ENCODE data around the gene MEGF11. TPM values are rescaled to one million over a fixed set of nuclear protein-coding genes. Genes with fewer than 3 reads are reported as not detected.

Gene MEGF11
- total RNA-seq, 5 donors from 2014 or later (not counting 1 experiment from before 2014, with no cell fraction given): 0.20 TPM; not detected in 4

DNA sequence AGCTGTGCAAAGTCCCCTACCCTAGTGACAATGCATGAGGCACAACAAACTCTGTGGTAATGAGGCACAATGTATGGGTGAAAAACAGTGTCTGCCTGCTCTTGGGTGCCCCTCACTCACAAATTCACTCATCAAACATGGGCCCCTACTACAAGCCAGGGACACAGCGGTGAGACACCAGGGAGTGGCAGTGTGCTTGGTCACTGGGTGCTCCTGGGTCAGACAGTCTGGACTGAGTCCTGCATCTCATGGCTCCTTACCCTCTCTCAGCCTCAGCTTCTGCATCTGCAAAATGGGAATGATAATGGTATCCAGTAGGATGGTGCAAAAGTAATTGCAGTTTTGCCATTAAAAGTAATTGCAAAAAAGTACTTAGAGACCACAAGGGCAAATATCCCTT lies 184.7 kb downstream of the MEGF11 start:
- Histone ChIP-seq H3K4me1 (ENCODE audit: control insufficient read depth in 1 of 2, extremely low read depth in 1 of 2, insufficient read depth in 2 of 2, low read length in 2 of 2) (no peaks in the 10 kb centered on the region), H3K4me3 (ENCODE audit: control insufficient read depth in 1 of 2, extremely low read depth in 1 of 2, low read length in 1 of 2) (no peak overlapping the region), H3K27me3 (replicated peaks in 1 of 2; ENCODE audit: control insufficient read depth in 2 of 2, extremely low read depth in 1 of 2, insufficient read depth in 2 of 2, low read length in 1 of 2) (peaks cover 0 to 17% of the 10 kb centered on the region in 2 experiments), H3K36me3 (ENCODE audit: control insufficient read depth in 2 of 2, extremely low read depth in 1 of 2, insufficient read depth in 1 of 2, low read length in 1 of 2) (no peaks in the 10 kb centered on the region), H3K27ac (ENCODE audit: low read length) (no peak overlapping the region), H3K9me3 (no peaks in the 10 kb centered on the region)
- no peak overlapping the region for H3K27ac Mint-ChIP-seq
- CTCF ChIA-PET: no interaction called here
- H3K4me3 Mint-ChIP-seq: no peak overlapping the region
- no peaks in the 10 kb centered on the region for H3K9me3 Mint-ChIP-seq
- WGBS (ENCODE audit: insufficient coverage): no CpG with 5 or more reads among the region's 1 CpG
- H3K36me3 Mint-ChIP-seq: no peaks in the 10 kb centered on the region
- ATAC-seq (replicated peaks in 1 of 4): no peak
- DNase-seq: no peak
- H3K4me1 Mint-ChIP-seq: no peaks in the 10 kb centered on the region
- POLR2A ChIA-PET: no interaction called here
- peaks cover 0 to 1% of the 10 kb centered on the region in 2 donors for H3K27me3 Mint-ChIP-seq

- no peak for DNase-seq
- H3K4me3 ChIP-seq (ENCODE audit: control insufficient read depth in 1 of 2, extremely low read depth in 1 of 2, low read length in 1 of 2): no peak overlapping the region
- no peaks in the 10 kb centered on the region for H3K4me1 Mint-ChIP-seq
- no peaks in the 10 kb centered on the region for H3K36me3 ChIP-seq (ENCODE audit: control insufficient read depth in 2 of 2, extremely low read depth in 1 of 2, insufficient read depth in 1 of 2, low read length in 1 of 2)
- 92% methylated on average over 4 of the region's 5 CpGs for WGBS (ENCODE audit: insufficient coverage)
- peaks cover 0 to 17% of the 10 kb centered on the region in 2 experiments for H3K27me3 ChIP-seq (replicated peaks in 1 of 2; ENCODE audit: control insufficient read depth in 2 of 2, extremely low read depth in 1 of 2, insufficient read depth in 2 of 2, low read length in 1 of 2)
- H3K9me3 Mint-ChIP-seq: no peaks in the 10 kb centered on the region
- H3K27me3 Mint-ChIP-seq: peaks cover 0 to 1% of the 10 kb centered on the region in 2 donors
- H3K27ac ChIP-seq (ENCODE audit: low read length): no peak overlapping the region
- H3K36me3 Mint-ChIP-seq: no peaks in the 10 kb centered on the region
- no peak overlapping the region for H3K4me3 Mint-ChIP-seq
- ATAC-seq (replicated peaks in 1 of 4): no peak
- no peaks in the 10 kb centered on the region for H3K4me1 ChIP-seq (ENCODE audit: control insufficient read depth in 1 of 2, extremely low read depth in 1 of 2, insufficient read depth in 2 of 2, low read length in 2 of 2)
- H3K27ac Mint-ChIP-seq: no peak overlapping the region
- POLR2A ChIA-PET: no interaction called here
- CTCF ChIA-PET: interaction anchor here in 1 of 2 donors (0.6 kb wide), 1 partner anchor 14 kb away, joined by 5 read pairs; no protein-coding TSS in a partner anchor
- no peaks in the 10 kb centered on the region for H3K9me3 ChIP-seq
Observed at GRCh38 chr15:66067687-66068086, 185.9 kb downstream of the MEGF11 start.

- H3K27me3 ChIP-seq (replicated peaks in 1 of 2; ENCODE audit: control insufficient read depth in 2 of 2, extremely low read depth in 1 of 2, insufficient read depth in 2 of 2, low read length in 1 of 2): peaks cover 0 to 17% of the 10 kb centered on the region in 2 experiments
- DNase-seq (no peak), ATAC-seq (replicated peaks in 1 of 4) (no peak)
- 59% methylated on average over 2 of the region's 6 CpGs for WGBS (ENCODE audit: insufficient coverage)
- no peaks in the 10 kb centered on the region for H3K36me3 ChIP-seq (ENCODE audit: control insufficient read depth in 2 of 2, extremely low read depth in 1 of 2, insufficient read depth in 1 of 2, low read length in 1 of 2)
- no peak overlapping the region for H3K4me3 ChIP-seq (ENCODE audit: control insufficient read depth in 1 of 2, extremely low read depth in 1 of 2, low read length in 1 of 2)
- no peaks in the 10 kb centered on the region for H3K9me3 Mint-ChIP-seq
- H3K36me3 Mint-ChIP-seq: no peaks in the 10 kb centered on the region
- no peak overlapping the region for H3K4me3 Mint-ChIP-seq
- no peaks in the 10 kb centered on the region for H3K27me3 Mint-ChIP-seq
- ChIA-PET CTCF (no interaction called here), POLR2A (no interaction called here)
- H3K9me3 ChIP-seq: no peaks in the 10 kb centered on the region
- no peak overlapping the region for H3K27ac Mint-ChIP-seq
- H3K4me1 ChIP-seq (ENCODE audit: control insufficient read depth in 1 of 2, extremely low read depth in 1 of 2, insufficient read depth in 2 of 2, low read length in 2 of 2): no peaks in the 10 kb centered on the region
- H3K27ac ChIP-seq (ENCODE audit: low read length): no peak overlapping the region
- no peaks in the 10 kb centered on the region for H3K4me1 Mint-ChIP-seq
Observed at GRCh38 chr15:66066481-66066880, 187.1 kb downstream of the MEGF11 start.

DNA sequence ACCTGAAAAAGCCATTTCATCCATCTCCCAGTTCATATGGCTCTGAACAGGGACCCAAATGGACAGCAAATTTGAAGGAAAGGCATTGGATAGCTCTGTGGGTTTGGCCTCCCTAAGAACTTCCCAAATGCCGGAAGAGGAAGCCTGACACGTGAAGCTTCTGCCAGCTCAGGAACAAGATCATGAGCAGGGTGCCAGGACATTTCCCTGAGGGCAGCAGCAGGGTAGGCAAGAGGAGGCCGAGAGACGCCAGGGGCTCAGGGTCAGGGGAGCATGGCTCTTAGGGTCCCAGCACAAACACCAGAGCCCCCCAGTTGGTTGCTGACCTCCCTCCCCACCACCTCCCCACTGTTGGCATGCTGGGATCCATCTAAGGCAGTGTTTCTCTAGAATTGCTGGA lies 187.5 kb downstream of the MEGF11 start:
- no peak for ATAC-seq (replicated peaks in 1 of 4)
- CTCF ChIA-PET: no interaction called here
- no peaks in the 10 kb centered on the region for H3K36me3 Mint-ChIP-seq
- peaks cover 0 to under 1% of the 10 kb centered on the region in 2 donors for H3K27me3 Mint-ChIP-seq
- 40% methylated on average over 2 of the region's 4 CpGs for WGBS (ENCODE audit: insufficient coverage)
- H3K27ac ChIP-seq (ENCODE audit: low read length): no peak overlapping the region
- H3K9me3 Mint-ChIP-seq: no peaks in the 10 kb centered on the region
- DNase-seq: no peak
- peaks cover 0 to 18% of the 10 kb centered on the region in 2 experiments for H3K27me3 ChIP-seq (replicated peaks in 1 of 2; ENCODE audit: control insufficient read depth in 2 of 2, extremely low read depth in 1 of 2, insufficient read depth in 2 of 2, low read length in 1 of 2)
- H3K9me3 ChIP-seq: no peaks in the 10 kb centered on the region
- POLR2A ChIA-PET: no interaction called here
- no peaks in the 10 kb centered on the region for H3K36me3 ChIP-seq (ENCODE audit: control insufficient read depth in 2 of 2, extremely low read depth in 1 of 2, insufficient read depth in 1 of 2, low read length in 1 of 2)
- no peak overlapping the region for H3K4me3 ChIP-seq (ENCODE audit: control insufficient read depth in 1 of 2, extremely low read depth in 1 of 2, low read length in 1 of 2)
- no peak overlapping the region for H3K27ac Mint-ChIP-seq
- no peaks in the 10 kb centered on the region for H3K4me1 Mint-ChIP-seq
- no peak overlapping the region for H3K4me3 Mint-ChIP-seq
- H3K4me1 ChIP-seq (ENCODE audit: control insufficient read depth in 1 of 2, extremely low read depth in 1 of 2, insufficient read depth in 2 of 2, low read length in 2 of 2): no peaks in the 10 kb centered on the region

DNA sequence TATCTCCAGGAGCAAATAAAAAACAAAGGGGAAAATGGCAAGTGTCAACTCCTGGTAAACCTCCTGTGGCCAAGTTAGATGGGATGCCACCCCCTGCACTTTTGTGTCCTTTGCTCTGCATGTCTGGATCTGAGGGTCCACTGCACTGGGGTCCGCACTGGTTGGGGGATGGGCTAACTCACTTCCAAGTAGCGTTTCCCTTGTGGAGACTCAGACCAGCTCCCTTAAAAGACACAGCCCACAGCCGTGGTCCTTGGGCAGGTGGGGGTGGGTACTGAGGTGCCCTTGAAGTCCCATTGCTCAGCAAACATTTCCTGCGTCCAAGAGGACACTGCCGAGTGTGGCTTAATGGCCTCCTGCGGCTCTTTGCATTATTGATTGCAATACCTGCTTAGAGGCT lies 188.2 kb downstream of the MEGF11 start:
- H3K4me1 ChIP-seq (ENCODE audit: control insufficient read depth in 1 of 2, extremely low read depth in 1 of 2, insufficient read depth in 2 of 2, low read length in 2 of 2): no peaks in the 10 kb centered on the region
- peaks cover 0 to 25% of the 10 kb centered on the region in 2 experiments for H3K27me3 ChIP-seq (replicated peaks in 1 of 2; ENCODE audit: control insufficient read depth in 2 of 2, extremely low read depth in 1 of 2, insufficient read depth in 2 of 2, low read length in 1 of 2)
- H3K9me3 ChIP-seq: no peaks in the 10 kb centered on the region
- no peak overlapping the region for H3K4me3 ChIP-seq (ENCODE audit: control insufficient read depth in 1 of 2, extremely low read depth in 1 of 2, low read length in 1 of 2)
- no peak overlapping the region for H3K27ac ChIP-seq (ENCODE audit: low read length)
- POLR2A ChIA-PET: no interaction called here
- no peaks in the 10 kb centered on the region for H3K4me1 Mint-ChIP-seq
- H3K27ac Mint-ChIP-seq: no peak overlapping the region
- DNase-seq (no peak), ATAC-seq (replicated peaks in 1 of 4) (no peak)
- peaks cover 0 to 7% of the 10 kb centered on the region in 2 donors for H3K27me3 Mint-ChIP-seq
- WGBS (ENCODE audit: insufficient coverage): no CpG with 5 or more reads among the region's 6 CpGs
- CTCF ChIA-PET: no interaction called here
- H3K36me3 Mint-ChIP-seq: no peaks in the 10 kb centered on the region
- H3K9me3 Mint-ChIP-seq: no peaks in the 10 kb centered on the region
- H3K4me3 Mint-ChIP-seq: no peak overlapping the region
- H3K36me3 ChIP-seq (ENCODE audit: control insufficient read depth in 2 of 2, extremely low read depth in 1 of 2, insufficient read depth in 1 of 2, low read length in 1 of 2): no peaks in the 10 kb centered on the region

DNA sequence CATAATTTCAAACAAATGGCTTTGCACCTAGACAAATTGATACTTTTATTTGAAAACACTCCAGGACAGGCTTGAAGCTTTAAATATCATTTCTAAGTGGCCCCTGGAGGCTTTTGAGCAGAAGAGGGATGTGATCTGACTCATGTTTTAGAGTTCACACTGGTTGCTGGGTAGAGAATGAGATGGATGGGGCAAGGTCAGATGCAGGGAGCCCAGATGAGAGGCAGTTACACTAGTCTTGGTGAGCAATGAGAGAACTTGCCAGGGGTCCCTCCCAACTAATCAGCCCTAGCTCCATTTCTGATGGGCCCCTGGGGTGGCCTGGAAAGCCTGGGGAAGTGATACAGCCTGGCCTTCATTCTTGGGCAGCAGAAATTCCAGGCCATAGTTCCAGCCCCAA lies 190.4 kb downstream of the MEGF11 start:
- Mint-ChIP-seq H3K4me1 (no peaks in the 10 kb centered on the region), H3K36me3 (no peaks in the 10 kb centered on the region), H3K9me3 (no peaks in the 10 kb centered on the region), H3K4me3 (no peak overlapping the region), H3K27ac (no peak overlapping the region), H3K27me3 (peaks cover 6 to 17% of the 10 kb centered on the region in 2 donors)
- ChIA-PET POLR2A (no interaction called here), CTCF (no interaction called here)
- no peaks in the 10 kb centered on the region for H3K36me3 ChIP-seq (ENCODE audit: control insufficient read depth in 2 of 2, extremely low read depth in 1 of 2, insufficient read depth in 1 of 2, low read length in 1 of 2)
- H3K27me3 ChIP-seq (replicated peaks in 1 of 2; ENCODE audit: control insufficient read depth in 2 of 2, extremely low read depth in 1 of 2, insufficient read depth in 2 of 2, low read length in 1 of 2): peaks cover 0 to 45% of the 10 kb centered on the region in 2 experiments
- DNase-seq: no peak
- no peaks in the 10 kb centered on the region for H3K9me3 ChIP-seq
- no peak overlapping the region for H3K4me3 ChIP-seq (ENCODE audit: control insufficient read depth in 1 of 2, extremely low read depth in 1 of 2, low read length in 1 of 2)
- H3K4me1 ChIP-seq (ENCODE audit: control insufficient read depth in 1 of 2, extremely low read depth in 1 of 2, insufficient read depth in 2 of 2, low read length in 2 of 2): no peaks in the 10 kb centered on the region
- no peak overlapping the region for H3K27ac ChIP-seq (ENCODE audit: low read length)
- no peak for ATAC-seq (replicated peaks in 1 of 4)

DNA sequence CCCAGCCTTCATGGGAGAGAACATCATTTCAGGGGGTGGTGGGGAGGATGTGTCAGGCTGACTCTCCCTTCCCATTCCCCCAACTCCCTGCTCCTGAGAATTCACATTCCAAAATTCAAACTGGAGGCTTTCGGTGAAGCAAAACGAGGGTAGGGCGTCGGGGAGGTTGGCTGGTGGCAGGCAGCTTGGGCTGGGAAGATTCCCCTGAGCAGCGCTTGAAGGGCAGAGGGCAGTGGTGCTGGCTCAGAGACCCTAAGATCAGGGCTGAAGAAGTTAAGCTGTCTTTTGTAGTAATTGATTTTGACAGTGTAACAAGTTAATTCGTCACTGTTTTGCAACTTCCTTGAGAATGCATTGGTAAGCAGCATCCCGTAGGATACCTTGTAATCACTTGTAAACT lies 196.5 kb downstream of the MEGF11 start:
- no peak overlapping the region for H3K4me3 ChIP-seq (ENCODE audit: control insufficient read depth in 1 of 2, extremely low read depth in 1 of 2, low read length in 1 of 2)
- no peak for DNase-seq
- H3K9me3 ChIP-seq: no peaks in the 10 kb centered on the region
- CTCF ChIA-PET: no interaction called here
- no peak overlapping the region for H3K27ac ChIP-seq (ENCODE audit: low read length)
- H3K36me3 ChIP-seq (ENCODE audit: control insufficient read depth in 2 of 2, extremely low read depth in 1 of 2, insufficient read depth in 1 of 2, low read length in 1 of 2): no peaks in the 10 kb centered on the region
- H3K4me1 ChIP-seq (ENCODE audit: control insufficient read depth in 1 of 2, extremely low read depth in 1 of 2, insufficient read depth in 2 of 2, low read length in 2 of 2): no peaks in the 10 kb centered on the region
- no peaks in the 10 kb centered on the region for H3K9me3 Mint-ChIP-seq
- no peak for ATAC-seq (replicated peaks in 1 of 4)
- H3K27ac Mint-ChIP-seq: no peak overlapping the region
- POLR2A ChIA-PET: interaction anchor here in 1 of 2 donors (0.5 kb wide), 1 partner anchor 55 kb away, joined by 3 read pairs; no protein-coding TSS in a partner anchor
- no peak overlapping the region for H3K4me3 Mint-ChIP-seq
- H3K27me3 ChIP-seq (replicated peaks in 1 of 2; ENCODE audit: control insufficient read depth in 2 of 2, extremely low read depth in 1 of 2, insufficient read depth in 2 of 2, low read length in 1 of 2): peaks cover 0 to 37% of the 10 kb centered on the region in 2 experiments
- H3K36me3 Mint-ChIP-seq: no peaks in the 10 kb centered on the region
- no peaks in the 10 kb centered on the region for H3K4me1 Mint-ChIP-seq
- H3K27me3 Mint-ChIP-seq: peaks cover 11 to 19% of the 10 kb centered on the region in 2 donors
- WGBS (ENCODE audit: insufficient coverage): 63% methylated on average over 6 of the region's 7 CpGs

Measured in T-cell (primary cell).